ENCODE data around the gene DDX23.
A peak's percentile ranks its signal among the peaks of the same experiment; 100 is the strongest.
"Not testable (repeated sequence)": the region's sequence is repeated elsewhere in the genome, so short reads cannot be mapped to it uniquely, and the experiment has no call there.

Gene DDX23

GRCh38 chr12:48851883-48852733 is at the start of gene DDX23:
Gene DDX23, minus strand, starts transcription at chr12:48852163. Its CDS starts 6,381 bp downstream, at chr12:48845782.
- DNase-seq (ENCODE audit: low spot score) = peak; percentile 93

GRCh38 chr12:48901278-48901677 is 49.3 kb upstream of the DDX23 start:
- no peak for DNase-seq (ENCODE audit: low spot score)

- DNase-seq (ENCODE audit: low spot score) = no peak
These were observed 47.7 kb upstream of the DDX23 start for GRCh38 chr12:48899651-48900050.

GRCh38 chr12:48894271-48894670 is 42.3 kb upstream of the DDX23 start:
- no peak for DNase-seq (ENCODE audit: low spot score)

- DNase-seq (ENCODE audit: low spot score) = peak; percentile 72
These were observed 38.9 kb upstream of the DDX23 start for GRCh38 chr12:48890657-48891418.

- no peak for DNase-seq (ENCODE audit: low spot score)
These were observed 37.7 kb upstream of the DDX23 start for GRCh38 chr12:48889679-48890078.

- DNase-seq (ENCODE audit: low spot score) = no peak
These were observed 31.6 kb upstream of the DDX23 start for GRCh38 chr12:48883305-48884161.

- no peak for DNase-seq (ENCODE audit: low spot score)
These were observed 31.0 kb upstream of the DDX23 start for GRCh38 chr12:48882972-48883304.

- no peak for DNase-seq (ENCODE audit: low spot score)
These were observed 30.3 kb upstream of the DDX23 start for GRCh38 chr12:48882315-48882687.

GRCh38 chr12:48881686-48882314 is 29.8 kb upstream of the DDX23 start:
- no peak for DNase-seq (ENCODE audit: low spot score)

GRCh38 chr12:48880647-48881046 is 28.7 kb upstream of the DDX23 start:
- no peak for DNase-seq (ENCODE audit: low spot score)

GRCh38 chr12:48878548-48878947 is 26.6 kb upstream of the DDX23 start:
- no peak for DNase-seq (ENCODE audit: low spot score)

GRCh38 chr12:48875944-48876515 is 24.1 kb upstream of the DDX23 start:
- no peak for DNase-seq (ENCODE audit: low spot score)

GRCh38 chr12:48873534-48873933 is 21.6 kb upstream of the DDX23 start:
- not testable (repeated sequence) for DNase-seq (ENCODE audit: low spot score)

GRCh38 chr12:48873096-48873495 is 21.1 kb upstream of the DDX23 start:
- DNase-seq (ENCODE audit: low spot score) = no peak

GRCh38 chr12:48869191-48869590 is 17.2 kb upstream of the DDX23 start:
- no peak for DNase-seq (ENCODE audit: low spot score)

- no peak for DNase-seq (ENCODE audit: low spot score)
These were observed 16.5 kb upstream of the DDX23 start for GRCh38 chr12:48868451-48868850.

- no peak for DNase-seq (ENCODE audit: low spot score)
These were observed 14.2 kb upstream of the DDX23 start for GRCh38 chr12:48866052-48866711.

GRCh38 chr12:48865281-48866051 is 13.5 kb upstream of the DDX23 start, which contains the start of gene RND1:
Gene RND1, minus strand, starts transcription at chr12:48865870. Its CDS starts 103 bp downstream, at chr12:48865767.
- DNase-seq (ENCODE audit: low spot score) = peak; percentile 91

- no peak for DNase-seq (ENCODE audit: low spot score)
These were observed 11.3 kb upstream of the DDX23 start for GRCh38 chr12:48863291-48863690.
